H1 (cell line): ENCODE results near the gene SMYD3. TPM values are rescaled to one million over a fixed set of nuclear protein-coding genes. Genes with fewer than 3 reads are reported as not detected.

Source experiments
- CTCF ChIA-PET: fragments of 300-600 bp; sonication (Branson Sonifier 250); formaldehyde crosslinking; loops from one replicate; lab custom pipeline; 2021; ENCODE audit not compliant: partially characterized antibody; lab: Charles Lee
- POLR2A ChIA-PET: fragments of 300-600 bp; sonication (Branson Sonifier 250); formaldehyde crosslinking; loops from one replicate; lab custom pipeline; 2021; ENCODE audit warnings: inconsistent platforms; ENCODE audit not compliant: partially characterized antibody; lab: Charles Lee
- DNase-seq, 2 experiments: peaks; one replicate each; pipeline versions ENCODE4 v3.0.0 to v3.0.0-alpha.2; 2010 to 2022; ENCODE audit warnings: low spot score in 2 of 2, low read depth in 1 of 2, mixed read lengths in 1 of 2
- FAIRE-seq: peaks from 2 replicates; lab custom pipeline; 2011; peaks lifted over from hg19 to GRCh38; lab: Jason Lieb, UNC
- H2AFZ ChIP-seq: 2 replicates; pipeline ENCODE4 v1.8.1; 2012; ENCODE audit warnings: low read length, inconsistent platforms
- H2AK5ac ChIP-seq: 2 replicates; pipeline ENCODE4 v1.6.1; 2013; ENCODE audit warnings: low read depth, low read length
- H2BK120ac ChIP-seq: replicated peaks from 2 replicates; pipeline ENCODE3; 2013; ENCODE audit warnings: low read depth, low read length, inconsistent platforms
- H2BK12ac ChIP-seq: 2 replicates; pipeline ENCODE4 v1.6.1; 2013; ENCODE audit warnings: low read depth, low read length
- H2BK15ac ChIP-seq: 2 replicates; pipeline ENCODE4 v1.6.1; 2013; ENCODE audit warnings: low read length
- H2BK20ac ChIP-seq: 2 replicates; pipeline ENCODE4 v1.6.1; 2013; ENCODE audit warnings: low read length
- H2BK5ac ChIP-seq: 2 replicates; pipeline ENCODE4 v1.6.1; 2013; ENCODE audit warnings: low read depth, low read length
- H3K14ac ChIP-seq: 2 replicates; pipeline ENCODE4 v1.6.1; 2013; ENCODE audit warnings: inconsistent platforms; ENCODE audit not compliant: insufficient read length
- H3K18ac ChIP-seq: 2 replicates; pipeline ENCODE4 v1.6.1; 2013; ENCODE audit warnings: low read length; ENCODE audit errors: extremely low read depth
- H3K23ac ChIP-seq: 2 replicates; pipeline ENCODE4 v1.6.1; 2013; ENCODE audit warnings: inconsistent platforms; ENCODE audit not compliant: insufficient read length
- H3K23me2 ChIP-seq: 2 replicates; pipeline ENCODE4 v1.6.1; 2013; ENCODE audit warnings: low read depth, low read length
- H3K27ac ChIP-seq: 2 replicates; pipeline ENCODE4 v1.6.1; 2011; ENCODE audit warnings: low read depth, low read length, inconsistent platforms
- H3K27me3 ChIP-seq, 4 experiments: replicated peaks in 1 of 4; 1 replicate in 1 of 4; 2 replicates in 3 of 4; pipeline versions ENCODE4 v1.6.1 to v1.8.1; 2011 to 2013; ENCODE audit warnings: low read length in 3 of 4, mild to moderate bottlenecking in 3 of 4, inconsistent platforms in 2 of 4, mixed read lengths in 2 of 4, moderate library complexity in 1 of 4; ENCODE audit not compliant: control insufficient read depth in 3 of 4, insufficient read depth in 3 of 4; ENCODE audit errors: extremely low read depth in 1 of 4
- H3K36me3 ChIP-seq, 4 experiments: 2 replicates each; pipeline versions ENCODE4 v1.6.1 to v1.8.1; 2011 to 2013; ENCODE audit warnings: mild to moderate bottlenecking in 4 of 4, low read length in 3 of 4, moderate library complexity in 2 of 4, control low read depth in 1 of 4, inconsistent platforms in 1 of 4; ENCODE audit not compliant: insufficient read depth in 4 of 4, control insufficient read depth in 2 of 4
- H3K4ac ChIP-seq: replicated peaks from 2 replicates; pipeline ENCODE3; 2013; ENCODE audit warnings: low read length, low read depth, mixed read lengths, inconsistent platforms; ENCODE audit not compliant: insufficient read length
- H3K4me1 ChIP-seq, 4 experiments: replicated peaks in 1 of 4; 1 replicate in 1 of 4; 2 replicates in 3 of 4; pipeline versions ENCODE4 v1.6.1 to v1.8.1; 2011 to 2013; ENCODE audit warnings: low read length in 3 of 4, inconsistent platforms in 2 of 4, mixed read lengths in 1 of 4; ENCODE audit not compliant: insufficient read depth in 4 of 4, control insufficient read depth in 3 of 4
- H3K4me2 ChIP-seq, 2 experiments: 2 replicates each; pipeline versions ENCODE4 v1.6.1 to v1.8.1; 2011 to 2013; ENCODE audit warnings: low read depth in 2 of 2, low read length in 2 of 2, control low read depth in 1 of 2, inconsistent platforms in 1 of 2, mild to moderate bottlenecking in 1 of 2; ENCODE audit not compliant: insufficient read depth in 1 of 2
- H3K4me3 ChIP-seq, 4 experiments: fragments of 200-600, 300-600 bp in 1 of 4; sonication (generic), shearing (Covaris generic), sonication (Bioruptor Twin) in 1 of 4; 2 replicates each; pipeline versions ENCODE4 v1.5.1 to v1.8.1; 2011 to 2016; ENCODE audit warnings: low read length in 4 of 4, low read depth in 3 of 4, control low read depth in 2 of 4, inconsistent platforms in 2 of 4, mild to moderate bottlenecking in 2 of 4, mixed read lengths in 1 of 4, moderate library complexity in 1 of 4; ENCODE audit not compliant: insufficient read depth in 2 of 4; ENCODE audit errors: extremely low read depth in 1 of 4
- H3K56ac ChIP-seq: replicated peaks from 2 replicates; pipeline ENCODE3; 2013; ENCODE audit warnings: low read depth, mild to moderate bottlenecking, mixed read lengths, low read length, inconsistent platforms; ENCODE audit not compliant: insufficient read length
- H3K79me1 ChIP-seq: 2 replicates; pipeline ENCODE4 v1.6.1; 2013; ENCODE audit warnings: low read depth, low read length, control low read depth
- H3K79me2 ChIP-seq, 2 experiments: 2 replicates each; pipeline versions ENCODE4 v1.6.1 to v1.8.1; 2012 to 2013; ENCODE audit warnings: low read length in 2 of 2, mild to moderate bottlenecking in 2 of 2, inconsistent platforms in 1 of 2; ENCODE audit not compliant: insufficient read depth in 2 of 2, control insufficient read depth in 1 of 2
- H3K9ac ChIP-seq, 4 experiments: replicated peaks in 1 of 4; 1 replicate in 1 of 4; 2 replicates in 3 of 4; pipeline versions ENCODE4 v1.6.1 to v1.8.1; 2011 to 2013; ENCODE audit warnings: low read depth in 3 of 4, low read length in 3 of 4, control low read depth in 2 of 4, mild to moderate bottlenecking in 2 of 4, moderate library complexity in 2 of 4, inconsistent platforms in 1 of 4; ENCODE audit errors: extremely low read depth in 1 of 4
- H3K9me3 ChIP-seq, 2 experiments: 2 replicates each; pipeline versions ENCODE4 v1.6.1 to v1.8.1; 2012 to 2013; ENCODE audit warnings: mild to moderate bottlenecking in 2 of 2, moderate library complexity in 2 of 2, control low read depth in 1 of 2, inconsistent platforms in 1 of 2, low read depth in 1 of 2, low read length in 1 of 2, mixed read lengths in 1 of 2; ENCODE audit not compliant: insufficient read depth in 2 of 2
- H4K20me1 ChIP-seq, 2 experiments: replicated peaks in 1 of 2; 2 replicates each; pipeline versions ENCODE3 to v1.8.1; 2011 to 2013; ENCODE audit warnings: inconsistent platforms in 2 of 2, low read length in 2 of 2, mild to moderate bottlenecking in 1 of 2; ENCODE audit not compliant: insufficient read depth in 2 of 2, control insufficient read depth in 1 of 2
- H4K5ac ChIP-seq: 2 replicates; pipeline ENCODE4 v1.6.1; 2013; ENCODE audit warnings: low read length, low read depth, mixed read lengths, inconsistent platforms; ENCODE audit not compliant: insufficient read length
- H4K8ac ChIP-seq: 2 replicates; pipeline ENCODE4 v1.8.0; 2013; ENCODE audit warnings: mild to moderate bottlenecking, moderate library complexity, low read length, inconsistent platforms; ENCODE audit not compliant: insufficient read depth; ENCODE audit errors: extremely low read depth
- H4K91ac ChIP-seq: replicated peaks from 2 replicates; pipeline ENCODE3; 2013; ENCODE audit warnings: low read length, mixed read lengths, inconsistent platforms; ENCODE audit not compliant: insufficient read length
- BCL11A ChIP-seq, 2 experiments: IDR thresholded peaks; one replicate each; pipeline ENCODE4 v1.6.1; 2011; ENCODE audit warnings: low read depth in 2 of 2, low read length in 2 of 2, mild to moderate bottlenecking in 2 of 2
- GABPA ChIP-seq: IDR thresholded peaks from 2 replicates; pipeline ENCODE4 v1.6.1; 2011; ENCODE audit warnings: mild to moderate bottlenecking, low read length, moderate library complexity, borderline replicate concordance; ENCODE audit not compliant: insufficient read depth
- whole genome bisulfite sequencing, 2 experiments: shearing (Covaris generic) in 1 of 2; methylation state at CpG; one replicate each; pipeline versions ENCODE4 v1.1.6 to v1.1.7; 2013 to 2015; ENCODE audit warnings: low lambda C conversion rate in 2 of 2, mixed read lengths in 2 of 2, inconsistent platforms in 1 of 2, low coverage in 1 of 2, missing lambda C conversion rate in 1 of 2; ENCODE audit not compliant: insufficient replicate concordance in 2 of 2, insufficient coverage in 1 of 2, insufficient read length in 1 of 2; ENCODE audit errors: extremely low coverage in 1 of 2, missing lambda C conversion rate in 1 of 2; 5-methylcytosine and 5-hydroxymethylcytosine counted together
- polyA plus RNA-seq, 7 experiments: library from polyadenylated mRNA; depleted of rRNA in 3 of 7; stranded (reverse) in 5 of 7; unstranded in 2 of 7; fragments of >200 nt in 5 of 7; fragments of 200-250 nt in 2 of 7; gene quantifications; 1 replicate in 5 of 7; 2 replicates in 1 of 7; 4 replicates in 1 of 7; pipeline versions ENCODE4 v1.2.1 to v1.2.3, GENCODE V29; 2011 to 2013; ENCODE audit warnings: missing spikeins in 2 of 7, mixed read lengths in 2 of 7
- total RNA-seq: library from RNA; stranded (reverse); fragmentation: NEBNext Ultra II Directional; extraction: Animal tissue kit (Norgen Biotek cat#: 25700); gene quantifications from 2 replicates; pipeline ENCODE4 v1.2.1, GENCODE V29; 2021

Gene SMYD3
- total and polyA plus RNA-seq, 2 of the 8 experiments (the other 6 are each of a cell fraction or from before 2014, with no cell fraction given): 17.3 to 25.4 TPM

DNA sequence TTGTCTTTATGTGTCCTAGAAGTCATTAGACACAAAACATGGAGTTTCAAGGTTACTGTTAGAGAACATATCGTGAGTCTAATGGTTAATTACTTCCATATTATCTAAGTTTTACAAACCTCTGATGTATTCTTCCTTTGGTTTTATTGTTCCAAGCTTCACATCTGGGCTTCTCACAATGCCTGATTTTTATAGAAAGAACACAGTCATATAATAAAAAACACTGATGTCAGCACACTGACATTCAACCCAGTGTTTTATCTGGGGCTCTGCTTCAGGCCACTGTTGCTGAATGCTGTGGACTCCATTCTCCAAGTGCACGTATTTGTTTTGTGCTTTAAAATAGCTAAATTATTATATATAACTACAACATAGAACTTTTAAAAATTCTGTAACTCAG, 232.9 kb downstream of the SMYD3 start:
- Histone ChIP-seq H3K27me3 (no peaks in the 10 kb centered on the region), H3K23ac (no peak overlapping the region), H2BK12ac (no peak overlapping the region), H2AFZ (no peak overlapping the region), H3K79me2 (no peaks in the 10 kb centered on the region), H2BK120ac (no peak overlapping the region), H4K5ac (no peak overlapping the region), H3K4me3 (no peak overlapping the region), H3K4me2 (no peak overlapping the region), H3K4ac (no peak overlapping the region), H3K36me3 (no peaks in the 10 kb centered on the region), H2BK20ac (no peak overlapping the region), H3K23me2 (no peaks in the 10 kb centered on the region), H3K9ac (no peak overlapping the region), H2BK15ac (no peak overlapping the region), H4K91ac (no peak overlapping the region), H3K4me1 (no peaks in the 10 kb centered on the region), H3K27ac (no peak overlapping the region), H4K8ac (no peak overlapping the region), H2BK5ac (no peak overlapping the region), H3K14ac (no peak overlapping the region), H3K18ac (no peak overlapping the region), H4K20me1 (no peaks in the 10 kb centered on the region), H2AK5ac (no peak overlapping the region), H3K9me3 (no peaks in the 10 kb centered on the region), H3K79me1 (no peaks in the 10 kb centered on the region; the same call in 1 of the 2 replicates), H3K56ac (no peak overlapping the region)
- CTCF ChIA-PET: interaction anchor here (0.6 kb wide), 1 partner anchor 1008 kb away, joined by 3 read pairs; no protein-coding TSS in a partner anchor
- FAIRE-seq (no peak), DNase-seq (no peak)
- POLR2A ChIA-PET: no interaction called here
- WGBS, 2 experiments: 94% methylated on average over 2 of the region's 2 CpGs; no CpG with 5 or more reads in 1 of the 2 experiments
- TF ChIP-seq GABPA (no peak), BCL11A (IDR thresholded peaks at IDR 0.05; ENCODE audit: low read depth in 2 of 2, low read length in 2 of 2) (no peak)
